HG02798 (cell line): ENCODE results near the gene RFX4.
"Not testable (repeated sequence)": the region's sequence is repeated elsewhere in the genome, so short reads cannot be mapped to it uniquely, and the experiment has no call there.

ENCODE experiments used
- ATAC-seq: cut with Tn5 transposase; IDR thresholded peaks from one replicate; pipeline ENCODE4 v1.9.1; 2021; ENCODE audit warnings: mild to moderate bottlenecking; ENCODE audit not compliant: unreplicated experiment, poor library complexity

The RFX4 gene

GRCh38 chr12:106685381-106685780 lies 102.6 kb downstream of the RFX4 start:
- no peak for ATAC-seq

GRCh38 chr12:106687672-106688071 lies 104.9 kb downstream of the RFX4 start:
- no peak for ATAC-seq

GRCh38 chr12:106690569-106691305 lies 107.9 kb downstream of the RFX4 start:
- no peak for ATAC-seq

GRCh38 chr12:106692033-106692432 lies 109.2 kb downstream of the RFX4 start:
- ATAC-seq: not testable (repeated sequence)

- no peak for ATAC-seq
Measured at GRCh38 chr12:106692896-106693820, 110.4 kb downstream of the RFX4 start.

GRCh38 chr12:106696071-106696470 lies 113.3 kb downstream of the RFX4 start:
- no peak for ATAC-seq

- ATAC-seq: no peak
Measured at GRCh38 chr12:106696681-106697417, 114.0 kb downstream of the RFX4 start.

GRCh38 chr12:106704081-106704480 lies 121.3 kb downstream of the RFX4 start:
- no peak for ATAC-seq

GRCh38 chr12:106705971-106706370 lies 123.2 kb downstream of the RFX4 start:
- no peak for ATAC-seq

GRCh38 chr12:106709068-106709511 lies 126.3 kb downstream of the RFX4 start:
- no peak for ATAC-seq

GRCh38 chr12:106710143-106710893 lies 127.5 kb downstream of the RFX4 start:
- no peak for ATAC-seq

- no peak for ATAC-seq
Measured at GRCh38 chr12:106711316-106711715, 128.5 kb downstream of the RFX4 start.

- no peak for ATAC-seq
Measured at GRCh38 chr12:106712768-106713167, 130.0 kb downstream of the RFX4 start.

- no peak for ATAC-seq
Measured at GRCh38 chr12:106714926-106715325, 132.1 kb downstream of the RFX4 start.

- ATAC-seq: no peak
Measured at GRCh38 chr12:106715582-106715981, 132.8 kb downstream of the RFX4 start.

- no peak for ATAC-seq
Measured at GRCh38 chr12:106717673-106718072, 134.9 kb downstream of the RFX4 start.

GRCh38 chr12:106719879-106720278 lies 137.1 kb downstream of the RFX4 start:
- ATAC-seq: no peak

- ATAC-seq: no peak
Measured at GRCh38 chr12:106720696-106721095, 137.9 kb downstream of the RFX4 start.

GRCh38 chr12:106721915-106722314 lies 139.1 kb downstream of the RFX4 start:
- no peak for ATAC-seq

- no peak for ATAC-seq
Measured at GRCh38 chr12:106722837-106723236, 140.0 kb downstream of the RFX4 start.
